Kidney tubule cell (primary cell): ENCODE results near the gene PLEKHS1.
"Not testable (repeated sequence)": the region's sequence is repeated elsewhere in the genome, so short reads cannot be mapped to it uniquely, and the experiment has no call there.

Experiments
- DNase-seq: peaks from one replicate; pipeline ENCODE4 v3.0.0-alpha.2; 2018; ENCODE audit warnings: low spot score

Gene PLEKHS1

GRCh38 chr10:113740850-113741249 is 10.6 kb upstream of the PLEKHS1 start:
- DNase-seq: no peak

DNA sequence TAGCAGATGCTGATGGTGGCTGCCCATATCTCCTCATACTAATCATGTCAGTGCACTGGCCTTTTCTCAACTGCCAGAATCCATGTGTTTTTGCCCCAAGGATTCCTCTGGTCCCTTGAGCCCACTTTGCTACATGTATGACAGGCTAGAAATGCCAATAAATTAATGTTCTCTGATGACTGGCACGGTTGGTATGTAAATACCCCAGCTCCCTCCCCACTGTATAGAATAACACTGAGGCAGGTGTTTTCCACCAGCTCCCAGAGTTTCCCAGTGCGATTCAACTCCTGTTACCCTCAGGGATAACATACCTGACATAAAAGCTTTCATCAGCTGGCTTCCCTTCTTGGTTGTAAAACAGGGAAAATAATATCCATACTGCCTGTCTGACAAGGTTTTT is 9.0 kb upstream of the PLEKHS1 start:
- DNase-seq: no peak

- no peak for DNase-seq
Observed at GRCh38 chr10:113743594-113743993, 7.9 kb upstream of the PLEKHS1 start.

GRCh38 chr10:113745374-113745773 is 6.1 kb upstream of the PLEKHS1 start:
- DNase-seq: no peak

- DNase-seq: peak; percentile 43
Observed at GRCh38 chr10:113746217-113746957, 5.1 kb upstream of the PLEKHS1 start.

GRCh38 chr10:113752553-113752952 is 1.1 kb downstream of the PLEKHS1 start:
- DNase-seq: no peak

- peak; percentile 35 for DNase-seq
Observed at GRCh38 chr10:113753020-113753692, 1.7 kb downstream of the PLEKHS1 start.

DNA sequence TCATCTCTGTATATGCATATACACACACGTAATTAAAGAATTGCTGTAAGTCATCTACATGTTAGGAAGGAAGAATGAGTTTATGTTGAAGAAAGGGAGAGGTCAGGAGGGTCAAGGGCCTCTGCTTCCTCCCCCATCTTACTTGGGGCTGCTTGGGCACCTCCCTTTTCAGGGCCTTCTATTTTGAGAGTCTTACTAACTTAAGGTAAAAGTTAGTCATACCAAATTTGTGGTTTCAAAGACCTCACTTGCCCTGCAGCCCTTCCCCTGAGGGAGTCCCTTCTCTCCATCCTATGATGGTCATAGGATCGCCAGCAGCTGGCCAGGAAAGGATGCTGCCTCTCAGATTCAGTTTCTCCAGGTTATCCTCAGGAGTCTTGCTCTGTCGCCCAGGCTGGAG is 2.6 kb downstream of the PLEKHS1 start:
- no peak for DNase-seq

GRCh38 chr10:113754768-113755167 is 3.3 kb downstream of the PLEKHS1 start:
- DNase-seq: no peak

DNA sequence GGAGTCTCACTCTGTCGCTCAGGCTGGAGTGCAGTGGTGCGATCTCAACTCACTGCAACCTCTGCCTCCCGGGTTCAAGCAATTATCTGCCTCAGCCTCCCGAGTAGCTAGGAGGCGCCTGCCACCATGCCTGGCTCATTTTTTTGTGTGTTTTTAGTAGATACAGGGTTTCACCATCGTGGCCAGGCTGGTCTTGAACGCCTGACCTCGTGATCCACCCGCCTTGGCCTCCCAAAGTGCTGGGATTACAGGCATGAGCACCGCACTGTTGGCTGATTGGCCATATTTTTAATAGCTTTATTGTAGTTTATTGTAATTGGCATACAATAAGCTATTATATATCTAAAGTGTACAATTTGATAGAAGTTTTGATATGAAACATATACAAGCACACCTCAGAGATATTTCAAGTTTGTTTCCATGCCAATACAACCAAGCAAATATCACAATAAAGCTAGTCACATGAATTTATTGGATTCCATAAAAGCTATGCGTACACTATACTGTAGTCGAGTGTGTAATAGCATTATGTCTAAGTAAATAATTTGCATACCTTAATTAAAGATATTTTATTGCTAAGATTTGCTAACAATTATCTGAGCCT is 5.6 kb downstream of the PLEKHS1 start:
- DNase-seq: no peak

DNA sequence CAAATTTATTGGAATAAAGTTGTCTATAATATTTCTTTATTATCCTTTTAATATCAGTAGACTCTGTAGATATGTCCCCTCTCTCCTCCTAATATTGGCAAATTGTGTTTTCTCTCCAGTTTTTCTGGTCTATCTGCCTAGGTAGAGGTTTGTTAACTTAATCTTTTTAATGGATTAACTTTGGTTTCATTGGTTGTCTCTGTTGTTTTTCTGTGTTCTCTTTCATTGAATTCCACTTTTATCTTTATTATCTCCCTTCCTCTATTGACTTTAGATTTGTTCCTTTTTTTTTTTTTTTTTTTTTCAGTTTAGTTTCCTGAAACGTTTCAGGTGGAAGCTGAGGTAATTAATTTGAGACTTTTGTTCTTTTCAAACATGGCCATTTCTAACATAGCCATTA is 10.6 kb downstream of the PLEKHS1 start:
- no peak for DNase-seq

DNA sequence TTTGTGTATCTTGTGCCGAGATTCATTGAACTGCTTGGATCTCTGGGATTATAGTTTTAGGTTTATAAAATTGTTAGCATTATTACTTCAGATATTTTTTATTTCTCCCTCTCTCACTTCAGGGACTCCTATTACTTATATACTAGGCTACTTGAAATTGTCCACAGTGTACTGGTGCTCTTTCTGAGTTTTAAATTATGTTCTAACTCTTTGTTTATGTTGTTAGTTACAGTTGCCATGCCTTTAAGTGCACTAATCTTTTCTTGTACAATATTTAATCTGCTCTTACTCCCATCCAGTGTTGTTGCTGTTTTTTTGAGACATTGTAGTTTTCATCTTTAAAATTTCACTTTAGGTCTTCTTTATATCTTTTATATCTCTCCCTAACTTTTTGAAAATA is 13.1 kb downstream of the PLEKHS1 start:
- DNase-seq: no peak

GRCh38 chr10:113765910-113766309 is 14.4 kb downstream of the PLEKHS1 start:
- no peak for DNase-seq

DNA sequence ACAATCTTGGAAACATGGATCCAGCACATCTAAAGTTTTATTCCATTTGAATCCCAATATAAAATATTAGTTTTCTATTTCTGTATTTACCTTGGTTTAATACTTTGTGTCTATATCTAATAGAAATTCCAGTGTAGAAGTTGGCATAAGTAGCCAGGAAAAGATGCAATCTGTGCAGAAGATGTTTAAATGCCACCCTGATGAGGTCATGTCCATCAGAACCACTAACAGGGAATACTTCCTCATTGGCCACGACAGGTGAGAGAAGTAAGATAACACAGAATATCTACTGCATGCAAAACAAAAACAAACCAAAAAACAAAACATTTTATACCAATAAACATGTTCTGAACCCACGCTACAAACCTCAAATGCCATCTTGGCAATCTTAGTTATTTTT is 15.7 kb downstream of the PLEKHS1 start:
- DNase-seq: peak; percentile 44

GRCh38 chr10:113770346-113770745 is 18.9 kb downstream of the PLEKHS1 start:
- DNase-seq: no peak

DNA sequence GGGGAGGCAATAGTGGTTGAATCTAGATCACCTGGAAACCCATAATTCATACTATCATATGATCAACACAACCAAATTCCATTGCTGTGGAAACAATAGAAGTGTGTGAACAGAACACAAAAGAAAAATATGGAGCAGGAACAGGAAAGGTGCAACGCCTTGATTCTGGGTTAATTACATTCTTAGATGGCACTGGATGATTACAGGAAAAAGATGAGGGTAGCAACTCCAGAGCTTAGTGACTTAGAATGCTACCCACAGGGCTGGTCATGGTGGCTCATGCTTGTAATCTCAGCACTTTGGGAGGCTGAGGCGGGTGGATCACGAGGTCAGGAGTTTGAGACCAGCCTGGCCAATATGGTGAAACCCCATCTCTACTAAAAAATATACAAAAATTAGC is 19.6 kb downstream of the PLEKHS1 start:
- DNase-seq: not testable (repeated sequence)

DNA sequence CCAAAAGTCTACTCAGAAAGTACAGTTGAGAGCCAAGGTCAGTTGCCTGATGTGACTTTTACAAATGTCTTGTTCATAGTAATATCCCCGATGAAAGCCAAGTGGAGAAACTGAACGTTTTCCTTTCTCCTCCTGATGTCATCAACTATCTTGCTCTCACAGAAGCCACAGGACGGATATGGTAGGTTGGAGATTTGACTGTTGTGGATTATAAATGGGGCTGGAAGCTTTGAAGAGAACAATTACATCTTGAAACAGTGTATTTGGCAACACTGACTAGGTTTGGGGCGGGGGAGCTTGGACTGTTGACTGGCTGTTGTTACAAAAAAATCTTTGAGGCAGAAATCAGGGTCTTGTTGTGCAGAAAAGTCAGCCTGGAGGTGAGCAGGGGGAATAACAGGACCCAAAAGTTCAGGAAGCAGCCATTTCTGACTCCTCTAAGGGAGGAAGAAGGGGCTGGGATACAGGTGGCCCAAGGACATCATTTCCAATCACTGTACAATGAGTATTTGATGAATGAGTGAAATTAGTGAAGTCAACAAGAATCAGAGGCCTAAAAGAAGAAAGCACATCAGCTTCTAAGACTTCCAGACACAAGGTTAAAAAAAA is 24.3 kb downstream of the PLEKHS1 start:
- DNase-seq: no peak

DNA sequence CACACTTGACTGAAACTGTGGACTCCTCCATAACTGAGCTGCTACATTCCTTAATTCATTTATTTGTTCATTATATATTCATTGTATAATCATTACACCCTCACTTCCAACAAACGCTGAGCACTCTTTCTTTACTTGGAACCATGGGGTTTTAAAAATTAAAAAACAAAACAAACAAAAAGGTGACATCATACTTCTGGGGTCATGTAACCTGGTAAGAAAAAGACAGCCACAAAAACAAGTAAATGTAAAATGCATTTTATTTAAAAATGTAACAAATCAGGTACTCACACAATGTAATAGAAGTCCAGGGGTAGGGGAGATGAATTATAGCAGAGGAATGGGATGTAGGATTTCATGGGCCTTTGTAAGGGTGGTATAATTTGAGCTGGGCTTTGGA is 25.1 kb downstream of the PLEKHS1 start:
- DNase-seq: no peak

- DNase-seq: no peak
Observed at GRCh38 chr10:113780681-113781250, 29.3 kb downstream of the PLEKHS1 start.

- DNase-seq: no peak
Observed at GRCh38 chr10:113782367-113782766, 30.9 kb downstream of the PLEKHS1 start.

DNA sequence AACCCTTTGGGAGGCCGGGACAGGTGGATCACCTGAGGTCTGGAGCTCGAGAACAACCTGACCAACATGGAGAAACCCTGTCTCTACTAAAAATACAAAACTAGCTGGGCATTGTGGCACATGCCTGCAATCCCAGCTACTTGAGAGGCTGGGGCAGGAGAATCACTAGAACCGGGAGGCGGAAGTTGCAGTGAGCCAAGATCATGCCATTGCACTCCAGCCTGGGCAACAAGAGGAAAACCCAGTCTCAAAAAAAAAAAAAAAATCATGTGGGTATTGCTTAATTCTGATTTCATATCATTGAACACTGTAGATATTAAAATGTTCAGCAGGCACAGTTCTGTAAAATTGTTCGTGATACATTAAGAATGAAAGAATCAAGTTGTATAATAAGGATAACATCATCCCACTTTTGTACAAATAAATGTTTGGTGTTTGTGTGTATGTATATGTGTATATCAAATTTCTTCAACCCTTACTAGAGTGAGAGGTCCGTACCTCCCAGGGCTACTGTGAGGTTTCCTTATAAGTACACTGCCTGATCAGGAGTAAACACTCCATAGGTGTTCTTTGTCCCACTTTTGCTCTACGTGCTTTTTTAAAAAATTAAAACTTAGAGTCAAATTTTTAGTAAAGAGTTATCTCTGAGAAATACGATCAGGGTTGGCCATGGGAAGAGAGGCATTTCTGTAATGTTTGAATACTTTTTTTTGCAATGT is 31.7 kb downstream of the PLEKHS1 start:
- DNase-seq: no peak

- peak; percentile 80 for DNase-seq
Observed at GRCh38 chr10:113788604-113789083, 37.2 kb downstream of the PLEKHS1 start.
